A673 (cell line): ENCODE results near the gene NPRL2.

Experiments used
- EZH2 ChIP-seq: fragments of 200-600 bp; sonication (generic); IDR thresholded peaks from 2 replicates; pipeline ENCODE4 v1.6.1; 2017; ENCODE audit warnings: borderline replicate concordance, low read depth, mild to moderate bottlenecking, mixed read lengths, antibody characterized with exemption, low read length; ENCODE audit not compliant: poor library complexity, severe bottlenecking
- TF ChIP-seq, protein P1 (sequence below): fragments of 300-800, 200-600 bp; sonication (generic); conservative IDR thresholded peaks from 2 replicates; pipeline ENCODE4 v1.5.1; 2017; ENCODE audit warnings: low read depth, mild to moderate bottlenecking, antibody characterized with exemption, low read length, moderate library complexity, mixed read lengths

DNA sequence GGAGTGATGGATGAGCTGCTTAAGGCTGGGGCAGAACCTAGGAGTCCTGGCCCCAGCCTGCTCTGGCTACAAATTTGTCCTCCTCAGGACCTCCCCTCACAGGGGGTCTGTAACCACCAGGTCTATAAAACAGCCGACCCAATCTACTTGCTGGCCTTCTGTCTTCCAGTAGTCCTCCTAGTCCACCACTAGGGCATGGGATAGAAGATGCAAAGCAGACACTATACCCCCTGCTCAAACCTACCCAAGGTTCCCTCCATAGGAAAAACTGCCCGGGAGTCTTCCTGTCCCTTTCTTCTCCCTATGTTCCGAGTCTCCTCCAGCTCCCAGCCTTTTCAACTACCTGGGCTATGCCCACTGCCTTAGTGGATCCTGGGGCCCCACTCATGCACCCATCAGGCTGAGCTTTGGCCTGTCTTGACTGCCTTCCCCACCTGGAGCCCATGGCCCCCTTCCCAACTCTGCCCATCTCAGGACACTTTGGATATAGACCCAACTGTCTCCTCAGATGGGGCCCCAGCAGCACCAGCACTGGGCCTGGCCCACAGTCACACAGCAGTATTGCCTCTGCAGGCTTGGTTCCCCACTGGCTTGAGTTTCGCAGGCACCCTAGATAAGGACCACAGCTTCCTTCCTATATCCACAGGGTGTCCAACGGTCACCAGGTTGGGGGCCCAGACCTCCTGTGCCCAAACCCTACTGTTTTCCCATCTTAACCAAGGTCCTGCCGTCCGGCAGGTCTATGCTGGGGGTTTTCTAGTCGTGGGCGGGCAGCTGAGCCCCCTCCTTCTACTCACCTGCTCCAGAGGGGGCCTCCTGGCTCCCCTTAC is 52.5 kb downstream of the NPRL2 start:
- TF ChIP-seq, protein P1, sequence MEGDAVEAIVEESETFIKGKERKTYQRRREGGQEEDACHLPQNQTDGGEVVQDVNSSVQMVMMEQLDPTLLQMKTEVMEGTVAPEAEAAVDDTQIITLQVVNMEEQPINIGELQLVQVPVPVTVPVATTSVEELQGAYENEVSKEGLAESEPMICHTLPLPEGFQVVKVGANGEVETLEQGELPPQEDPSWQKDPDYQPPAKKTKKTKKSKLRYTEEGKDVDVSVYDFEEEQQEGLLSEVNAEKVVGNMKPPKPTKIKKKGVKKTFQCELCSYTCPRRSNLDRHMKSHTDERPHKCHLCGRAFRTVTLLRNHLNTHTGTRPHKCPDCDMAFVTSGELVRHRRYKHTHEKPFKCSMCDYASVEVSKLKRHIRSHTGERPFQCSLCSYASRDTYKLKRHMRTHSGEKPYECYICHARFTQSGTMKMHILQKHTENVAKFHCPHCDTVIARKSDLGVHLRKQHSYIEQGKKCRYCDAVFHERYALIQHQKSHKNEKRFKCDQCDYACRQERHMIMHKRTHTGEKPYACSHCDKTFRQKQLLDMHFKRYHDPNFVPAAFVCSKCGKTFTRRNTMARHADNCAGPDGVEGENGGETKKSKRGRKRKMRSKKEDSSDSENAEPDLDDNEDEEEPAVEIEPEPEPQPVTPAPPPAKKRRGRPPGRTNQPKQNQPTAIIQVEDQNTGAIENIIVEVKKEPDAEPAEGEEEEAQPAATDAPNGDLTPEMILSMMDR: no peak
- no peak for TF ChIP-seq EZH2
